ENCODE results near the gene PCED1B.

GRCh38 chr12:47186246-47186645 lies 106.8 kb downstream of the PCED1B start:
- TF ChIP-seq CTCF (conservative IDR thresholded peaks at IDR 0.05 in 1 of 2, IDR thresholded peaks at IDR 0.05 in 1 of 2; ENCODE audit: extremely low read depth in 1 of 2, insufficient read depth in 1 of 2, low read depth in 1 of 2, low read length in 2 of 2) (no peak), EZH2 (IDR thresholded peaks at IDR 0.05; ENCODE audit: borderline replicate concordance, low read length) (no peak)

All from mammary epithelial cell (primary cell).